Hematopoietic multipotent progenitor cell (in vitro differentiated cells): ENCODE results near the gene PELI3. TPM values are rescaled to one million over a fixed set of nuclear protein-coding genes. Genes with fewer than 3 reads are reported as not detected.

Experiments used
- DNase-seq, 3 donors: peaks; one replicate each; pipeline ENCODE4 v3.0.0-alpha.2; 2011 to 2015; ENCODE audit warnings: low read depth in 2 of 3, low spot score in 2 of 3
- small RNA-seq: library from RNA; depleted of rRNA; stranded (forward); fragments of <200 nt; gene quantifications from one replicate; pipeline ENCODE3, GENCODE V24; 2012
- total RNA-seq: library from RNA; depleted of rRNA; stranded (reverse); fragments of >200 nt; gene quantifications from one replicate; pipeline ENCODE4 v1.2.3, GENCODE V29; 2012

PELI3 gene
- total RNA-seq, 1 donor: 8.1 TPM

DNA sequence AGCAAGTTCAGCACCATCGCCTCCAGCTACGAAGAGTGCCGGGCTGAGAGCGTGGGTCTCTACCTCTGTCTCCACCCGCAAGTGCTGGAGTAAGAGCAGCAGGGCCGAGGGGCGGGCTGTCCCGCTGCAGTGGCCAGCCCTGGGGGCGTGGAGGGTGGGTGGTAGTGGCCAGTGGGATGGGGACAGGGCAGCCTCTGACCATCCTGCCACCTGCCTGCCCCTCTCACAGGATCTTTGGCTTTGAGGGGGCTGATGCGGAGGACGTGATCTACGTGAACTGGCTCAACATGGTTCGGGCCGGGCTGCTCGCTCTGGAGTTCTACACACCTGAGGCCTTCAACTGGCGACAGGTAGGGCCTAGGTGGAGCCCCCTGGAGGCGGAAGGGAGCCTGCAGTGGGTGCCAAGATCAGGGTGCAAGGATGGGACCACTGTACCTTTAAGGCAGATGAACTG is 28.7 kb downstream of the PELI3 start:
- no peak for DNase-seq

DNA sequence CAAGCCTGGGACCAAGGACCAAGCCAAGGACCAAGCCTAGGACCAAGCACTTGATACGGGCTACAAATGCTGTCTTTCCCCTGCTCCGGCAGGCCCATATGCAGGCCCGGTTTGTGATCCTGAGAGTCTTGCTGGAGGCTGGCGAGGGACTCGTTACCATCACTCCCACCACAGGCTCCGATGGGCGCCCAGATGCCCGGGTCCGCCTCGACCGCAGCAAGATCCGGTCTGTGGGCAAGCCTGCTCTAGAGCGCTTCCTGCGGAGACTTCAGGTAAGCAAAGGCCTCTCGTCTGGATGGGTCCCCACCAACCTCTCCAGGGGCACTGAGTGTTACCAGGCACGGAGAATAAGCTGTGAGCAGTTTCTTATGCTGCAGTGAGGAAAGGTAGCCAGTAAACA is 30.5 kb downstream of the PELI3 start:
- no peak for DNase-seq

DNA sequence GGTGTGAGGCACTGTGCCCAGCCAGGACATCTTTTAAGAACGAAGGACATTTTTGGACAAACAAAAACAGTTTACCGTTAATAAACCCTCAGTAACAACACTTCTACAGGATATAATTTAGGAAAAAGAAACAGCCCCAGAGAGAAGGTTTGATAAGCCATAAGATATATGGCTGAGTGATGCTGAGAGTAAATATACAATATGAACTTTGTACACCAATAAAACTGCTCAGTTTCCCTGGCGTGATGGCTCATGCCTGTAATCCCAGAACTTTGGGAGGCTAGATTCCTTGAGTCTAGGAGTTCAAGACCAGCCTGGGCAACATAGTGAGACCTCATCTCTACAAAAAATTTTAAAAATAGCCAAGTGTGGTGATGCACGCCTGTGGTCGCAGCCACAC is 31.8 kb downstream of the PELI3 start:
- DNase-seq: no peak

- DNase-seq: no peak
These were observed 38.6 kb downstream of the PELI3 start for GRCh38 chr11:66505276-66505816.

DNA sequence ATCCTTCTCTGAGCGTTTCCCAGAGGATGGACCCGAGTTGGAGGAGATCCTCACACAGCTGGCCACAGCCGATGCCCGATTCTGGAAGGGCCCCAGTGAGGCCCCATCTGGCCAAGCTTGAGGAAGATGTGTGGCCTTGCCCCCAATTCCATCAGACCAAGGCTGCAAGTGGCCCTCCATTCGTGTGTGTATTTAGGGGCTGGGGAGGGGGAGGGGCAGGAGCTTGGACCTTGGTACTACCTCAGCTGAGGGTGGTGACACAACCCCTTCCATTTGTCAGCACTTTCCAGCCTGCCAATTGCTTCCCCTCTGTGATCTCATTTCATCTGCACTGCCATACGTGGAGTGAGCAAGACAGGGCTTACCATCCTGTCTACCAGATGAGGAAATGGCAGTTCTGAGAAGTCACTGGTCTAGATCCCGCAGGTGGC is 42.4 kb downstream of the PELI3 start:
- no peak for DNase-seq

DNA sequence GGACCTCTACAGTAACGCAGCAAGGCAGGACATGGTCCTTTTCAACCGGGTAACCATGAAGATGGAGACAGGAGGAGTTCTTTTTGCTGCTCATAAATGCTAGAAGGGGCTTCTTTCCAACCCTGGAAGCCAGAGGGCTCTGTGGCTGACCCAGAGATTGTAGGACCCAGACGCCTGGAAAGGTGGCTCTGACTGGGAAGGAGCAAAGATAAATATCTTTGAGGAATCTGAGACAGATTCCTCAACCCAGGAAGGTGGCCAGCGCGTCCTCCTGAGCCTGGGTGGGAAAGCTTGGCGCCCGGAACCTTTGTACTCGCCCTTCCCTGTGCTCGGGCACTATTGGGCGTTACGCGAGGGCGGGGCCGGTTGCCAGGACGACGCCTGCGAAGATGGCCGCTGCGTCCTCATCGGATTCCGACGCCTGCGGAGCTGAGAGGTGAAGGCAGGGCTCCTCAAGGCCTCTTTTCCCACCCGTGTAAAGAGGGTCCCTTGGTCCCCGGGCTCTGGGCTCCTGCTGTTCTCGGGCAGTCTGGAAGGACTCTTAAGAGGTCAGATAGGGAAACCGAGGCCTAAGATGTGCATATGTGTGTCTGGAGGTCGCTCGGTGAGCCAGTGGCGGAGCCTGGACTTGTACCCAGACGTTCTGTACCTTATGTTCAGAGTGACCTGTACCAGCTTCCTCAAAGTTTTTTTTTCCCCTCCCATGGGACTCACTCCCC is 43.7 kb downstream of the PELI3 start, which contains the start of gene BBS1:
Gene BBS1, plus strand, starts transcription at position 365 of the 719 bp plus-strand sequence. Its CDS starts 25 bp downstream, at position 390.
- peak; percentile 63 to 76 (median 73) for DNase-seq

GRCh38 chr11:66510990-66511339 is 44.3 kb downstream of the PELI3 start:
- DNase-seq: no peak

DNA sequence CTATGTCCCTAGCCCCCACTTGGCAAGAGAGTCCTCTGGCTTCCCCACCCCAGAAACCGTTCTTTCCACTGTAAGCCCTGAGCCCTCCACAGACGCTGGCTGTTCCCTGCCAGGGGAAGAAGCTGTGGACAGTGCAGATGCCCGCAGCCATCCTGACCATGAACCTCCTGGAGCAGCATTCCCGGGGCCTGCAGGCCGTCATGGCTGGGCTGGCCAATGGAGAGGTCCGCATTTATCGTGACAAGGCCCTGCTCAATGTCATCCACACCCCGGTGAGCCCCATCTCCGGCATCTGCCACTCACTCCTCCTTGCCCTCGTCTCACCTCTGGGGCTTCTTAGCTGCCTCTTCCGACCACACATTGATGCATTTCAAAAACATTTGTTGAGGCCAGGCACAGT is 56.9 kb downstream of the PELI3 start:
- no peak for DNase-seq

GRCh38 chr11:66524304-66525040 is 57.8 kb downstream of the PELI3 start:
- no peak for DNase-seq

Small RNA genes within 50 kb of the gene (small RNA-seq; reads per million reads assigned to genes)
- not detected for gene RF00416

Other genes with a start within 250 kb of the PELI3 start
- 11.8 TPM for gene KLC2, start 209.2 kb upstream of the PELI3 start, total RNA-seq
- 103 TPM for gene RAB1B, start 198.3 kb upstream of the PELI3 start, total RNA-seq
- 2.7 TPM for gene CNIH2, start 188.7 kb upstream of the PELI3 start, total RNA-seq
- gene YIF1A, start 177.8 kb upstream of the PELI3 start, total RNA-seq: 75.7 TPM
- 0.27 TPM for gene TMEM151A, start 175.0 kb upstream of the PELI3 start, total RNA-seq
- 1.1 TPM for gene CD248, start 149.9 kb upstream of the PELI3 start, total RNA-seq
- 3.0 TPM for gene RIN1, start 130.5 kb upstream of the PELI3 start, total RNA-seq
- gene BRMS1, start 121.8 kb upstream of the PELI3 start, total RNA-seq: 42.0 TPM
- gene B4GAT1, start 119.3 kb upstream of the PELI3 start, total RNA-seq: 12.7 TPM
- gene SLC29A2, start 95.1 kb upstream of the PELI3 start, total RNA-seq: 6.5 TPM
- gene NPAS4, start 45.9 kb upstream of the PELI3 start, total RNA-seq: not detected
- 24.8 TPM for gene MRPL11, start 28.1 kb upstream of the PELI3 start, total RNA-seq
- 44.2 TPM for gene DPP3, start 13.5 kb downstream of the PELI3 start, total RNA-seq
- gene BBS1, start 43.7 kb downstream of the PELI3 start, total RNA-seq: 50.1 TPM
- 32.0 TPM for gene ZDHHC24, start 79.1 kb downstream of the PELI3 start, total RNA-seq
- gene ACTN3, start 80.0 kb downstream of the PELI3 start, total RNA-seq: not detected
- 65.2 TPM for gene CTSF, start 101.7 kb downstream of the PELI3 start, total RNA-seq
- gene CCDC87, start 126.2 kb downstream of the PELI3 start, total RNA-seq: 0.27 TPM
- 103 TPM for gene CCS, start 126.3 kb downstream of the PELI3 start, total RNA-seq
- gene RBM14, start 149.7 kb downstream of the PELI3 start, total RNA-seq: 102 TPM
- 104 TPM for gene RBM4, start 171.8 kb downstream of the PELI3 start, total RNA-seq
- gene RBM4B, start 211.0 kb downstream of the PELI3 start, total RNA-seq: 31.8 TPM